GM23338 (cell line): Measurements from ENCODE around the gene PPIP5K1. TPM values are rescaled to one million over a fixed set of nuclear protein-coding genes. Genes with fewer than 3 reads are reported as not detected.

Source experiments
- ATAC-seq: fragments of 200-7000 bp; cut with Tn5 transposase; 3 replicates; pipeline ENCODE4 v1.9.1; 2020
- DNase-seq: peaks from one replicate; pipeline ENCODE4 v3.0.0-alpha.2; 2015; ENCODE audit warnings: low spot score
- H2AFZ ChIP-seq: fragments of 200-600 bp; sonication (generic); 2 replicates; pipeline ENCODE4 v1.8.0; 2016; ENCODE audit warnings: antibody characterized with exemption, mild to moderate bottlenecking, moderate library complexity
- H3F3A ChIP-seq: fragments of 200-600 bp; sonication (generic); replicated peaks from 2 replicates; pipeline ENCODE4 v1.8.0; 2017; ENCODE audit warnings: antibody characterized with exemption, mixed run types, low read depth
- H3K27ac ChIP-seq: fragments of 200-600 bp; sonication (generic); 2 replicates; pipeline ENCODE4 v1.6.1; 2016; ENCODE audit warnings: low read depth
- H3K27me3 ChIP-seq: fragments of 200-600 bp; sonication (generic); 2 replicates; pipeline ENCODE4 v1.8.0; 2016; ENCODE audit warnings: mild to moderate bottlenecking, mixed run types, moderate library complexity; ENCODE audit not compliant: insufficient read depth
- H3K36me3 ChIP-seq: fragments of 200-600 bp; sonication (generic); 2 replicates; pipeline ENCODE4 v1.8.0; 2016; ENCODE audit warnings: mild to moderate bottlenecking; ENCODE audit not compliant: insufficient read depth
- H3K4me1 ChIP-seq: fragments of 200-600 bp; sonication (generic); 2 replicates; pipeline ENCODE4 v1.8.0; 2016; ENCODE audit warnings: mild to moderate bottlenecking, moderate library complexity; ENCODE audit not compliant: insufficient read depth
- H3K4me2 ChIP-seq: fragments of 200-600 bp; sonication (generic); 2 replicates; pipeline ENCODE4 v1.7.1; 2017; ENCODE audit warnings: mixed run types
- H3K4me3 ChIP-seq: fragments of 200-600 bp; sonication (generic); 2 replicates; pipeline ENCODE4 v1.6.1; 2016; ENCODE audit warnings: mixed run types
- H3K79me2 ChIP-seq: fragments of 200-600 bp; sonication (generic); replicated peaks from 2 replicates; pipeline ENCODE4 v1.8.0; 2017; ENCODE audit warnings: mild to moderate bottlenecking; ENCODE audit not compliant: insufficient read depth
- H3K9me2 ChIP-seq: fragments of 200-600 bp; sonication (generic); 2 replicates; pipeline ENCODE4 v1.8.0; 2017; ENCODE audit not compliant: insufficient read depth
- H4K20me1 ChIP-seq: fragments of 200-600 bp; sonication (generic); replicated peaks from 2 replicates; pipeline ENCODE4 v1.8.0; 2017; ENCODE audit warnings: mild to moderate bottlenecking; ENCODE audit not compliant: insufficient read depth
- H3K27ac Mint-ChIP-seq: 2 replicates; pipeline ENCODE4 v1.8.0; 2020; ENCODE audit warnings: inconsistent platforms, mild to moderate bottlenecking, moderate library complexity, mixed read lengths
- H3K27me3 Mint-ChIP-seq: 3 replicates; pipeline ENCODE4 v1.8.0; 2022; ENCODE audit warnings: low read depth, mild to moderate bottlenecking, moderate library complexity, mixed read lengths, inconsistent platforms; ENCODE audit not compliant: insufficient read depth, poor library complexity
- H3K36me3 Mint-ChIP-seq: 3 replicates; pipeline ENCODE4 v1.8.0; 2021; ENCODE audit warnings: low read depth, mild to moderate bottlenecking, inconsistent platforms, moderate library complexity, mixed read lengths
- H3K4me1 Mint-ChIP-seq: 3 replicates; pipeline ENCODE4 v1.8.0; 2020; ENCODE audit warnings: mild to moderate bottlenecking, inconsistent platforms, mixed read lengths
- H3K4me3 Mint-ChIP-seq: 3 replicates; pipeline ENCODE4 v1.8.0; 2021; ENCODE audit warnings: moderate library complexity, mild to moderate bottlenecking, inconsistent platforms, mixed read lengths
- H3K9me3 Mint-ChIP-seq: 3 replicates; pipeline ENCODE4 v1.8.0; 2020; ENCODE audit warnings: moderate library complexity, mild to moderate bottlenecking, inconsistent platforms, mixed read lengths
- CREB1 ChIP-seq: fragments of 250-450 bp; sonication (Bioruptor Pico); IDR thresholded peaks from 2 replicates; pipeline ENCODE4 v1.5.0; 2020; ENCODE audit warnings: low read depth, mild to moderate bottlenecking, moderate library complexity
- EZH2 ChIP-seq: fragments of 200-600 bp; sonication (generic); IDR thresholded peaks from one replicate; pipeline ENCODE4 v1.8.0; 2017; ENCODE audit warnings: antibody characterized with exemption, mild to moderate bottlenecking, low read depth; ENCODE audit not compliant: unreplicated experiment
- EZH2phosphoT487 ChIP-seq: fragments of 200-600 bp; sonication (generic); IDR thresholded peaks from one replicate; pipeline ENCODE4 v1.8.1; 2018; ENCODE audit warnings: antibody characterized with exemption; ENCODE audit not compliant: unreplicated experiment
- JUNB ChIP-seq: IDR thresholded peaks from one replicate; pipeline ENCODE4 v1.6.1; 2016; ENCODE audit warnings: antibody characterized with exemption; ENCODE audit not compliant: unreplicated experiment
- NANOG ChIP-seq: IDR thresholded peaks from 2 replicates; pipeline ENCODE4 v1.6.1; 2016; ENCODE audit warnings: antibody characterized with exemption, borderline replicate concordance
- POLR2AphosphoS5 ChIP-seq: IDR thresholded peaks from 2 replicates; pipeline ENCODE4 v1.6.1; 2016; ENCODE audit warnings: antibody characterized with exemption, low read depth
- REST ChIP-seq: IDR thresholded peaks from one replicate; pipeline ENCODE4 v1.6.1; 2018; ENCODE audit warnings: antibody characterized with exemption; ENCODE audit not compliant: unreplicated experiment
- STAT1 ChIP-seq: IDR thresholded peaks from one replicate; pipeline ENCODE4 v1.6.1; 2016; ENCODE audit warnings: antibody characterized with exemption; ENCODE audit not compliant: unreplicated experiment
- ZNF114 ChIP-seq: fragments of 250-450 bp; sonication (Bioruptor Pico); IDR thresholded peaks from 2 replicates; pipeline ENCODE4 v1.5.0; 2020; ENCODE audit warnings: mild to moderate bottlenecking, moderate library complexity
- ZNF331 ChIP-seq: fragments of 250-450 bp; sonication (Bioruptor Pico); IDR thresholded peaks from 2 replicates; pipeline ENCODE4 v1.5.0; 2020; ENCODE audit warnings: low read depth, mild to moderate bottlenecking, moderate library complexity
- ZNF462 ChIP-seq: fragments of 250-450 bp; sonication (Bioruptor Pico); IDR thresholded peaks from 2 replicates; pipeline ENCODE4 v1.5.0; 2020; ENCODE audit warnings: mild to moderate bottlenecking, moderate library complexity
- polyA plus RNA-seq: library from polyadenylated mRNA; unstranded; fragments of >200 nt; fragmentation: Nextera tagmentation; extraction: Ambion mirVana; gene quantifications from 2 replicates; pipeline ENCODE4 v1.2.1, GENCODE V29; 2016
- total RNA-seq: library from RNA; depleted of rRNA; stranded (reverse); fragments of >200 nt; shearing (Covaris generic); gene quantifications from 2 replicates; pipeline ENCODE4 v1.2.3, GENCODE V29; 2014
- TF ChIP-seq, protein P1 (sequence below), 2 experiments: fragments of 200-600 bp in 1 of 2; sonication (generic) in 1 of 2; conservative IDR thresholded peaks; 2 replicates each; pipeline versions ENCODE4 v1.5.1 to v1.6.1; 2016 to 2017; ENCODE audit warnings: antibody characterized with exemption in 2 of 2, low read depth in 2 of 2, mild to moderate bottlenecking in 2 of 2, moderate library complexity in 1 of 2
- TF ChIP-seq, protein P2 (sequence below): IDR thresholded peaks from 2 replicates; pipeline ENCODE4 v1.6.1; 2016; ENCODE audit warnings: antibody characterized with exemption

Gene PPIP5K1
- total and polyA plus RNA-seq, 2 experiments from 2014 or later: 5.8 to 23.5 TPM

- peaks cover 41% of the 10 kb centered on the region; the same call in 1 of the 2 replicates for H3K36me3 ChIP-seq
- Mint-ChIP-seq H3K27ac (no peak overlapping the region), H3K4me1 (peaks cover 4% of the 10 kb centered on the region; the same call in 2 of the 3 replicates), H3K4me3 (no peak overlapping the region), H3K9me3 (no peaks in the 10 kb centered on the region), H3K27me3 (no peaks in the 10 kb centered on the region), H3K36me3 (peaks cover 82% of the 10 kb centered on the region)
- H3K27me3 ChIP-seq: no peaks in the 10 kb centered on the region
- ATAC-seq (no peak), DNase-seq (no peak)
- H3K4me2 ChIP-seq: no peak overlapping the region
- H3F3A ChIP-seq: no peaks in the 10 kb centered on the region
- H2AFZ ChIP-seq: no peak overlapping the region
- no peaks in the 10 kb centered on the region for H3K4me1 ChIP-seq
- H3K27ac ChIP-seq: no peak overlapping the region
- TF ChIP-seq NANOG (no peak), STAT1 (no peak), EZH2 (no peak), EZH2phosphoT487 (no peak), POLR2AphosphoS5 (no peak), ZNF331 (CRISPR knock-in tag) (no peak), ZNF462 (no peak), REST (no peak), CREB1 (CRISPR knock-in tag) (no peak), ZNF114 (no peak), JUNB (no peak)
- TF ChIP-seq, protein P1, sequence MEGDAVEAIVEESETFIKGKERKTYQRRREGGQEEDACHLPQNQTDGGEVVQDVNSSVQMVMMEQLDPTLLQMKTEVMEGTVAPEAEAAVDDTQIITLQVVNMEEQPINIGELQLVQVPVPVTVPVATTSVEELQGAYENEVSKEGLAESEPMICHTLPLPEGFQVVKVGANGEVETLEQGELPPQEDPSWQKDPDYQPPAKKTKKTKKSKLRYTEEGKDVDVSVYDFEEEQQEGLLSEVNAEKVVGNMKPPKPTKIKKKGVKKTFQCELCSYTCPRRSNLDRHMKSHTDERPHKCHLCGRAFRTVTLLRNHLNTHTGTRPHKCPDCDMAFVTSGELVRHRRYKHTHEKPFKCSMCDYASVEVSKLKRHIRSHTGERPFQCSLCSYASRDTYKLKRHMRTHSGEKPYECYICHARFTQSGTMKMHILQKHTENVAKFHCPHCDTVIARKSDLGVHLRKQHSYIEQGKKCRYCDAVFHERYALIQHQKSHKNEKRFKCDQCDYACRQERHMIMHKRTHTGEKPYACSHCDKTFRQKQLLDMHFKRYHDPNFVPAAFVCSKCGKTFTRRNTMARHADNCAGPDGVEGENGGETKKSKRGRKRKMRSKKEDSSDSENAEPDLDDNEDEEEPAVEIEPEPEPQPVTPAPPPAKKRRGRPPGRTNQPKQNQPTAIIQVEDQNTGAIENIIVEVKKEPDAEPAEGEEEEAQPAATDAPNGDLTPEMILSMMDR (conservative IDR thresholded peaks at IDR 0.05; ENCODE audit: low read depth in 2 of 2): no peak
- TF ChIP-seq, protein P2, sequence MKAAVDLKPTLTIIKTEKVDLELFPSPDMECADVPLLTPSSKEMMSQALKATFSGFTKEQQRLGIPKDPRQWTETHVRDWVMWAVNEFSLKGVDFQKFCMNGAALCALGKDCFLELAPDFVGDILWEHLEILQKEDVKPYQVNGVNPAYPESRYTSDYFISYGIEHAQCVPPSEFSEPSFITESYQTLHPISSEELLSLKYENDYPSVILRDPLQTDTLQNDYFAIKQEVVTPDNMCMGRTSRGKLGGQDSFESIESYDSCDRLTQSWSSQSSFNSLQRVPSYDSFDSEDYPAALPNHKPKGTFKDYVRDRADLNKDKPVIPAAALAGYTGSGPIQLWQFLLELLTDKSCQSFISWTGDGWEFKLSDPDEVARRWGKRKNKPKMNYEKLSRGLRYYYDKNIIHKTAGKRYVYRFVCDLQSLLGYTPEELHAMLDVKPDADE: no peak
- peaks cover 32% of the 10 kb centered on the region for H4K20me1 ChIP-seq
- H3K79me2 ChIP-seq: peaks cover 64% of the 10 kb centered on the region
- no peaks in the 10 kb centered on the region for H3K9me2 ChIP-seq
- no peak overlapping the region for H3K4me3 ChIP-seq
Observed at GRCh38 chr15:43484455-43484854, 105.6 kb downstream of the PPIP5K1 start.
